Trophoblast cell (in vitro differentiated cells and primary cell): ENCODE measurements around the gene GUSB.
"Not testable (repeated sequence)": the region's sequence is repeated elsewhere in the genome, so short reads cannot be mapped to it uniquely, and the experiment has no call there.

Experiments
- DNase-seq, 2 donors: peaks; one replicate each; pipeline ENCODE4 v3.0.0-alpha.2; 2016
- H2AFZ ChIP-seq: 2 replicates; pipeline ENCODE4 v1.6.1; 2013; ENCODE audit warnings: low read length, moderate library complexity, mild to moderate bottlenecking; ENCODE audit not compliant: insufficient read depth, poor library complexity
- H2AK5ac ChIP-seq: 2 replicates; pipeline ENCODE4 v1.6.1; 2013; ENCODE audit warnings: mild to moderate bottlenecking, low read length
- H2BK120ac ChIP-seq: 2 replicates; pipeline ENCODE4 v1.6.1; 2013; ENCODE audit warnings: low read length, mild to moderate bottlenecking, moderate library complexity; ENCODE audit not compliant: insufficient read depth, poor library complexity
- H2BK12ac ChIP-seq: 2 replicates; pipeline ENCODE4 v1.6.1; 2013; ENCODE audit warnings: mild to moderate bottlenecking, low read length, moderate library complexity
- H2BK5ac ChIP-seq: 2 replicates; pipeline ENCODE4 v1.6.1; 2013; ENCODE audit warnings: low read length, low read depth, moderate library complexity, mild to moderate bottlenecking; ENCODE audit not compliant: poor library complexity
- H3K14ac ChIP-seq: 2 replicates; pipeline ENCODE4 v1.6.1; 2013; ENCODE audit warnings: mild to moderate bottlenecking, low read length
- H3K18ac ChIP-seq: 2 replicates; pipeline ENCODE4 v1.6.1; 2013; ENCODE audit warnings: mild to moderate bottlenecking, low read length
- H3K23ac ChIP-seq: 2 replicates; pipeline ENCODE4 v1.6.1; 2013; ENCODE audit warnings: low read length
- H3K27ac ChIP-seq: 2 replicates; pipeline ENCODE4 v1.5.1; 2013; ENCODE audit warnings: low read depth, mild to moderate bottlenecking, inconsistent platforms, low read length, moderate library complexity
- H3K27me3 ChIP-seq: 2 replicates; pipeline ENCODE4 v1.6.1; 2013; ENCODE audit warnings: inconsistent platforms, mild to moderate bottlenecking, low read length, moderate library complexity; ENCODE audit not compliant: insufficient read depth
- H3K36me3 ChIP-seq, 2 experiments: 1 replicate in 1 of 2; 2 replicates in 1 of 2; pipeline ENCODE4 v1.6.1; 2013; ENCODE audit warnings: low read length in 2 of 2, mild to moderate bottlenecking in 2 of 2, moderate library complexity in 1 of 2; ENCODE audit not compliant: insufficient read depth in 2 of 2, control insufficient read depth in 1 of 2
- H3K4ac ChIP-seq: 2 replicates; pipeline ENCODE4 v1.6.1; 2013; ENCODE audit warnings: low read depth, mild to moderate bottlenecking, low read length, moderate library complexity
- H3K4me1 ChIP-seq, 2 experiments: 1 replicate in 1 of 2; 2 replicates in 1 of 2; pipeline ENCODE4 v1.6.1; 2013; ENCODE audit warnings: low read length in 2 of 2, mild to moderate bottlenecking in 2 of 2, moderate library complexity in 1 of 2; ENCODE audit not compliant: insufficient read depth in 2 of 2, control insufficient read depth in 1 of 2
- H3K4me2 ChIP-seq: 2 replicates; pipeline ENCODE4 v1.6.1; 2013; ENCODE audit warnings: inconsistent platforms, mild to moderate bottlenecking, low read length, moderate library complexity
- H3K4me3 ChIP-seq: 2 replicates; pipeline ENCODE4 v1.5.1; 2013; ENCODE audit warnings: mild to moderate bottlenecking, low read depth, low read length, inconsistent platforms
- H3K79me1 ChIP-seq: one replicate; pipeline ENCODE4 v1.6.1; 2013; ENCODE audit warnings: low read length
- H3K79me2 ChIP-seq: 2 replicates; pipeline ENCODE4 v1.6.1; 2013; ENCODE audit warnings: low read length, mild to moderate bottlenecking; ENCODE audit not compliant: control insufficient read depth, insufficient read depth, poor library complexity
- H3K9ac ChIP-seq: 2 replicates; pipeline ENCODE4 v1.6.1; 2013; ENCODE audit warnings: mild to moderate bottlenecking, low read length
- H3K9me3 ChIP-seq: 2 replicates; pipeline ENCODE4 v1.6.1; 2013; ENCODE audit warnings: low read depth, mild to moderate bottlenecking, control low read depth, inconsistent platforms, low read length; ENCODE audit not compliant: insufficient read depth
- H4K12ac ChIP-seq: 2 replicates; pipeline ENCODE4 v1.6.1; 2013; ENCODE audit warnings: low read depth, mild to moderate bottlenecking, low read length, moderate library complexity
- H4K8ac ChIP-seq: 2 replicates; pipeline ENCODE4 v1.6.1; 2013; ENCODE audit warnings: low read depth, mild to moderate bottlenecking, low read length, moderate library complexity
- H4K91ac ChIP-seq: one replicate; pipeline ENCODE4 v1.6.1; 2013; ENCODE audit warnings: low read depth, mild to moderate bottlenecking, low read length, moderate library complexity
- WGBS: extraction: QIAGEN DNeasy Blood & Tissue Kit; methylation state at CpG from one replicate; pipeline ENCODE4 v1.1.7; 2013; ENCODE audit warnings: missing lambda C conversion rate; ENCODE audit not compliant: insufficient read length, insufficient coverage; ENCODE audit errors: extremely low coverage; 5-methylcytosine and 5-hydroxymethylcytosine counted together

The GUSB gene

DNA sequence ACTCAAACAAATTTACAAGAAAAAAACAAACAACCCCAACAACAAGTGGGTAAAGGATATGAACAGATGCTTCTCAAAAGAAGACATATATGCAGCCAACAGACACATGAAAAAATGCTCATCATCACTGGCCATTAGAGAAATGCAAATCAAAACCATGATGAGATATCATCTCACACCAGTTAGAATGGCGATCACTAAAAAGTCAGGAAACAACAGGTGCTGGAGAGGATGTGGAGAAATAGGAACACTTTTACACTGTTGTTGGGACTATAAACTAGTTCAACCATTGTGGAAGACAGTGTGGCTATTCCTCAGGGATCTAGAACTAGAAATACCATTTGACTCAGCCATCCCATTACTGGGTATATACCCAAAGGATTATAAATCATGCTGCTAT lies 13.0 kb upstream of the GUSB start:
- not testable (repeated sequence) for H3K79me2 ChIP-seq, H4K91ac ChIP-seq, H3K23ac ChIP-seq, H2AK5ac ChIP-seq, DNase-seq, H3K4ac ChIP-seq, H3K79me1 ChIP-seq, H3K14ac ChIP-seq, H3K18ac ChIP-seq, H3K36me3 ChIP-seq, H3K4me1 ChIP-seq, H3K4me2 ChIP-seq, H3K4me3 ChIP-seq, H3K9me3 ChIP-seq, H2BK120ac ChIP-seq, H2AFZ ChIP-seq, H3K27ac ChIP-seq, H3K9ac ChIP-seq, H4K8ac ChIP-seq, H2BK5ac ChIP-seq, H3K27me3 ChIP-seq, H4K12ac ChIP-seq, H2BK12ac ChIP-seq
- no CpG with 5 or more reads among the region's 1 CpG for WGBS

DNA sequence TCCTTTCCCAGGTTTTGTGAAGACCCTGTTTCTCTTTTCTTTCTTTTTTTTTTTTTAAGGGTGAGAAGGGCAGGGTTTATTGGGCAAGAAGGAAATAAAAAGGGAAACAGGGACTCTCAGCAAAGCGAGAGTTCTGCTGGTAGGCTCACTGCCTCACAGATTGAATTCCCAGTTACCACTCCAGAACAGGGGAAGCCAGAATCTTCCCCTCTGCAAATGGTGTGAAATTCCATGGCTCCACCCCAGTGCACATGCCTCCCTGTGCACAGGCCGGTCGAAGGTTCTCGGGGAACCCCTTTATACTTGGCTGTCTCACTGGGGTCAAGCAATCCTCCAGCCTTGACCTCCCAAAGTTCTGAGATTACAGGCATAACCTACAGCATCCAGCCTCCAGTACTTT lies 10.5 kb upstream of the GUSB start:
- no peak for DNase-seq
- Histone ChIP-seq H3K4me1 (no peaks in the 10 kb centered on the region), H3K27me3 (no peaks in the 10 kb centered on the region), H3K79me1 (no peaks in the 10 kb centered on the region), H4K91ac (no peak overlapping the region), H3K23ac (no peak overlapping the region), H3K4me3 (no peak overlapping the region), H3K18ac (no peak overlapping the region), H2BK12ac (no peak overlapping the region), H2BK120ac (no peak overlapping the region), H2AK5ac (no peak overlapping the region), H3K27ac (no peak overlapping the region), H3K9ac (no peak overlapping the region), H3K4me2 (no peak overlapping the region), H4K8ac (no peak overlapping the region), H2BK5ac (no peak overlapping the region), H3K4ac (no peak overlapping the region), H3K14ac (no peak overlapping the region), H3K9me3 (no peaks in the 10 kb centered on the region), H3K36me3 (no peaks in the 10 kb centered on the region), H3K79me2 (no peaks in the 10 kb centered on the region), H4K12ac (no peak overlapping the region), H2AFZ (no peak overlapping the region)
- WGBS: no CpG with 5 or more reads among the region's 4 CpGs

GRCh38 chr7:65991829-65992228 lies 9.8 kb upstream of the GUSB start:
- H2BK120ac ChIP-seq, H3K18ac ChIP-seq, H3K14ac ChIP-seq, H4K12ac ChIP-seq, H4K91ac ChIP-seq, H2AFZ ChIP-seq, H3K27me3 ChIP-seq, H2BK5ac ChIP-seq, H3K79me2 ChIP-seq, H3K9me3 ChIP-seq, H3K4me3 ChIP-seq, H3K4me1 ChIP-seq, H3K79me1 ChIP-seq, H3K4me2 ChIP-seq, DNase-seq, H3K23ac ChIP-seq, H2BK12ac ChIP-seq, H3K36me3 ChIP-seq, H3K27ac ChIP-seq, H4K8ac ChIP-seq, H3K4ac ChIP-seq, H3K9ac ChIP-seq, H2AK5ac ChIP-seq: not testable (repeated sequence)
- WGBS: no CpG with 5 or more reads among the region's 5 CpGs

- Histone ChIP-seq H3K9ac (no peak overlapping the region), H2BK12ac (no peak overlapping the region), H3K4me3 (no peak overlapping the region), H3K79me1 (no peaks in the 10 kb centered on the region), H3K23ac (no peak overlapping the region), H4K12ac (no peak overlapping the region), H3K4me1 (no peaks in the 10 kb centered on the region), H3K14ac (no peak overlapping the region), H3K4ac (no peak overlapping the region), H3K27ac (no peak overlapping the region), H2AK5ac (no peak overlapping the region), H3K9me3 (no peaks in the 10 kb centered on the region), H3K27me3 (no peaks in the 10 kb centered on the region), H4K91ac (no peak overlapping the region), H3K18ac (no peak overlapping the region), H4K8ac (no peak overlapping the region), H2AFZ (no peak overlapping the region), H2BK120ac (no peak overlapping the region), H3K4me2 (no peak overlapping the region), H3K79me2 (no peaks in the 10 kb centered on the region), H2BK5ac (no peak overlapping the region), H3K36me3 (no peaks in the 10 kb centered on the region)
- DNase-seq: no peak
- no CpG with 5 or more reads among the region's 3 CpGs for WGBS
Observed at GRCh38 chr7:65989694-65990080, 7.7 kb upstream of the GUSB start.
